ENCODE data around the gene KDM2A. TPM values are rescaled to one million over a fixed set of nuclear protein-coding genes. Genes with fewer than 3 reads are reported as not detected.

Gene KDM2A
- total RNA-seq, 1 experiment from 2014 or later = 50.4 TPM

GRCh38 chr11:67264260-67264659 is 145.2 kb downstream of the KDM2A start:
- Histone ChIP-seq H3K27ac (ENCODE audit: low read depth, low read length) (no peak overlapping the region), H3K4me1 (ENCODE audit: control insufficient read depth in 1 of 2, insufficient read depth in 2 of 2, low read length in 2 of 2) (peaks cover 14 to 47% of the 10 kb centered on the region in 2 experiments; a peak in 3 of 4 replicates), H3K36me3 (ENCODE audit: control insufficient read depth in 1 of 2, insufficient read depth in 2 of 2, low read length in 2 of 2) (peaks cover 2 to 14% of the 10 kb centered on the region in 2 experiments; a peak in 1 of 4 replicates), H4K20me1 (ENCODE audit: insufficient read depth) (no peaks in the 10 kb centered on the region), H3K27me3 (ENCODE audit: insufficient read depth, low read length) (no peaks in the 10 kb centered on the region), H3K9me3 (ENCODE audit: control insufficient read depth in 1 of 2, insufficient read depth in 1 of 2, low read depth in 1 of 2, low read length in 2 of 2) (no peaks in the 10 kb centered on the region), H3K9ac (ENCODE audit: low read length) (no peak overlapping the region), H3K79me2 (ENCODE audit: insufficient read depth, low read length) (peaks cover 28% of the 10 kb centered on the region), H3K9me2 (ENCODE audit: insufficient read depth) (no peaks in the 10 kb centered on the region), H3K4me2 (ENCODE audit: low read length) (no peak overlapping the region), H3K4me3 (replicated peaks in 1 of 2; ENCODE audit: low read depth in 1 of 2, low read length in 2 of 2) (no peak overlapping the region), H2AFZ (ENCODE audit: low read depth, low read length, poor library complexity, severe bottlenecking) (no peak overlapping the region)
- POLR2A ChIA-PET = interaction anchor here (1.8 kb wide), 1 partner anchor 53 kb away, joined by 5 read pairs; no protein-coding TSS in a partner anchor
- DNase-seq (ENCODE audit: low read depth, low spot score) (no peak), ATAC-seq (no peak)
- BruUV-seq (replicated peaks) = no TSS peak
- intact Hi-C loops (cut with micrococcal nuclease) = no loop called here
- CTCF ChIA-PET = interaction anchor here (1.7 to 4.2 kb wide), 2 partner anchors 53 to 118 kb away, joined by 5 to 60 read pairs; no protein-coding TSS in a partner anchor
- RAD21 ChIA-PET (ENCODE audit: low non-redundant PET in 1 of 2, low total read pairs in 2 of 2, uncharacterized antibody in 2 of 2, unreplicated experiment in 2 of 2) = no interaction called here
- TF ChIP-seq, protein P1, sequence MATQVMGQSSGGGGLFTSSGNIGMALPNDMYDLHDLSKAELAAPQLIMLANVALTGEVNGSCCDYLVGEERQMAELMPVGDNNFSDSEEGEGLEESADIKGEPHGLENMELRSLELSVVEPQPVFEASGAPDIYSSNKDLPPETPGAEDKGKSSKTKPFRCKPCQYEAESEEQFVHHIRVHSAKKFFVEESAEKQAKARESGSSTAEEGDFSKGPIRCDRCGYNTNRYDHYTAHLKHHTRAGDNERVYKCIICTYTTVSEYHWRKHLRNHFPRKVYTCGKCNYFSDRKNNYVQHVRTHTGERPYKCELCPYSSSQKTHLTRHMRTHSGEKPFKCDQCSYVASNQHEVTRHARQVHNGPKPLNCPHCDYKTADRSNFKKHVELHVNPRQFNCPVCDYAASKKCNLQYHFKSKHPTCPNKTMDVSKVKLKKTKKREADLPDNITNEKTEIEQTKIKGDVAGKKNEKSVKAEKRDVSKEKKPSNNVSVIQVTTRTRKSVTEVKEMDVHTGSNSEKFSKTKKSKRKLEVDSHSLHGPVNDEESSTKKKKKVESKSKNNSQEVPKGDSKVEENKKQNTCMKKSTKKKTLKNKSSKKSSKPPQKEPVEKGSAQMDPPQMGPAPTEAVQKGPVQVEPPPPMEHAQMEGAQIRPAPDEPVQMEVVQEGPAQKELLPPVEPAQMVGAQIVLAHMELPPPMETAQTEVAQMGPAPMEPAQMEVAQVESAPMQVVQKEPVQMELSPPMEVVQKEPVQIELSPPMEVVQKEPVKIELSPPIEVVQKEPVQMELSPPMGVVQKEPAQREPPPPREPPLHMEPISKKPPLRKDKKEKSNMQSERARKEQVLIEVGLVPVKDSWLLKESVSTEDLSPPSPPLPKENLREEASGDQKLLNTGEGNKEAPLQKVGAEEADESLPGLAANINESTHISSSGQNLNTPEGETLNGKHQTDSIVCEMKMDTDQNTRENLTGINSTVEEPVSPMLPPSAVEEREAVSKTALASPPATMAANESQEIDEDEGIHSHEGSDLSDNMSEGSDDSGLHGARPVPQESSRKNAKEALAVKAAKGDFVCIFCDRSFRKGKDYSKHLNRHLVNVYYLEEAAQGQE (IDR thresholded peaks at IDR 0.05; ENCODE audit: low read depth) = no peak
- no peak for TF ChIP-seq EGR1 (IDR thresholded peaks at IDR 0.05; ENCODE audit: low read depth)
- no peak for TF ChIP-seq EZH2 (IDR thresholded peaks at IDR 0.05)
- TF ChIP-seq CEBPB (IDR thresholded peaks at IDR 0.05; ENCODE audit: low read depth) = no peak
- no peak for TF ChIP-seq SRF (IDR thresholded peaks at IDR 0.05; ENCODE audit: low read depth)
- no peak for TF ChIP-seq ZFX (IDR thresholded peaks at IDR 0.05)
- TF ChIP-seq CTCF (IDR thresholded peaks at IDR 0.05 in 2 of 3, conservative IDR thresholded peaks at IDR 0.05 in 1 of 3; ENCODE audit: borderline replicate concordance in 1 of 3, insufficient read depth in 1 of 3, low read depth in 2 of 3, low read length in 2 of 3) = no peak
- TF ChIP-seq, protein P2, sequence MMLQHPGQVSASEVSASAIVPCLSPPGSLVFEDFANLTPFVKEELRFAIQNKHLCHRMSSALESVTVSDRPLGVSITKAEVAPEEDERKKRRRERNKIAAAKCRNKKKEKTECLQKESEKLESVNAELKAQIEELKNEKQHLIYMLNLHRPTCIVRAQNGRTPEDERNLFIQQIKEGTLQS (IDR thresholded peaks at IDR 0.05) = no peak
- TF ChIP-seq POLR2AphosphoS5 (IDR thresholded peaks at IDR 0.05; ENCODE audit: low read depth, low read length) = no peak
- TF ChIP-seq FOSL1 (IDR thresholded peaks at IDR 0.05; ENCODE audit: low read depth) = no peak
- TF ChIP-seq MAX (IDR thresholded peaks at IDR 0.05) = no peak
- TF ChIP-seq POLR2A (IDR thresholded peaks at IDR 0.05; ENCODE audit: borderline replicate concordance, extremely low read depth, insufficient read depth, insufficient read length) = no peak
- TF ChIP-seq SIN3A (IDR thresholded peaks at IDR 0.05; ENCODE audit: low read depth) = no peak
- TF ChIP-seq ELF1 (IDR thresholded peaks at IDR 0.05; ENCODE audit: borderline replicate concordance, low read depth) = no peak
- TF ChIP-seq JUND (IDR thresholded peaks at IDR 0.05) = no peak
- no peak for TF ChIP-seq ZBTB33 (IDR thresholded peaks at IDR 0.05; ENCODE audit: extremely low read depth, insufficient replicate concordance, low read length)
- TF ChIP-seq EZH2phosphoT487 (IDR thresholded peaks at IDR 0.05; ENCODE audit: borderline replicate concordance) = no peak

Measured in HCT116 (cell line).